ENCODE measurements around the gene ERCC6L2.

The ERCC6L2 gene

GRCh38 chr9:95864852-95865580 lies 10.5 kb upstream of the ERCC6L2 start:
- no peak for DNase-seq

- DNase-seq: no peak
Observed at GRCh38 chr9:95870352-95870751, 5.1 kb upstream of the ERCC6L2 start.

GRCh38 chr9:95870906-95871305 lies 4.6 kb upstream of the ERCC6L2 start:
- DNase-seq: no peak

- no peak for DNase-seq
Observed at GRCh38 chr9:95874303-95874988, 1.0 kb upstream of the ERCC6L2 start.

GRCh38 chr9:95874989-95875304 lies 544 bp upstream of the ERCC6L2 start:
- DNase-seq: peak; percentile 61

- DNase-seq: no peak
Observed at GRCh38 chr9:95876138-95876444, 600 bp downstream of the ERCC6L2 start.

GRCh38 chr9:95876595-95876994 lies 1.1 kb downstream of the ERCC6L2 start:
- DNase-seq: no peak

- DNase-seq: no peak
Observed at GRCh38 chr9:95877984-95878383, 2.5 kb downstream of the ERCC6L2 start.

GRCh38 chr9:95879591-95879990 lies 4.1 kb downstream of the ERCC6L2 start:
- no peak for DNase-seq

- DNase-seq: no peak
Observed at GRCh38 chr9:95880021-95880690, 4.7 kb downstream of the ERCC6L2 start.

GRCh38 chr9:95887926-95888497 lies 12.5 kb downstream of the ERCC6L2 start:
- DNase-seq: no peak

- DNase-seq: no peak
Observed at GRCh38 chr9:95890594-95890993, 15.1 kb downstream of the ERCC6L2 start.

GRCh38 chr9:95891067-95891671 lies 15.7 kb downstream of the ERCC6L2 start:
- DNase-seq: no peak

GRCh38 chr9:95892690-95893089 lies 17.2 kb downstream of the ERCC6L2 start:
- DNase-seq: no peak

- DNase-seq: no peak
Observed at GRCh38 chr9:95896580-95896979, 21.1 kb downstream of the ERCC6L2 start.

GRCh38 chr9:95901506-95901905 lies 26.0 kb downstream of the ERCC6L2 start:
- DNase-seq: no peak

- no peak for DNase-seq
Observed at GRCh38 chr9:95903398-95903797, 27.9 kb downstream of the ERCC6L2 start.

GRCh38 chr9:95907794-95908193 lies 32.3 kb downstream of the ERCC6L2 start:
- no peak for DNase-seq

- DNase-seq: no peak
Observed at GRCh38 chr9:95910023-95910707, 34.7 kb downstream of the ERCC6L2 start.

- DNase-seq: no peak
Observed at GRCh38 chr9:95910770-95911340, 35.4 kb downstream of the ERCC6L2 start.

- no peak for DNase-seq
Observed at GRCh38 chr9:95912773-95913172, 37.3 kb downstream of the ERCC6L2 start.

- DNase-seq: no peak
Observed at GRCh38 chr9:95920017-95920416, 44.5 kb downstream of the ERCC6L2 start.

- no peak for DNase-seq
Observed at GRCh38 chr9:95923794-95924193, 48.3 kb downstream of the ERCC6L2 start.
